NCI-H748 treated with DMSO at 0.1 percent for 48 hours (cell line): Measurements from ENCODE around the gene SH2D2A.

ENCODE experiments used
- DNase-seq: peaks from one replicate; lab custom pipeline; 2025; lab: John Stamatoyannopoulos, UW

Gene SH2D2A

DNA sequence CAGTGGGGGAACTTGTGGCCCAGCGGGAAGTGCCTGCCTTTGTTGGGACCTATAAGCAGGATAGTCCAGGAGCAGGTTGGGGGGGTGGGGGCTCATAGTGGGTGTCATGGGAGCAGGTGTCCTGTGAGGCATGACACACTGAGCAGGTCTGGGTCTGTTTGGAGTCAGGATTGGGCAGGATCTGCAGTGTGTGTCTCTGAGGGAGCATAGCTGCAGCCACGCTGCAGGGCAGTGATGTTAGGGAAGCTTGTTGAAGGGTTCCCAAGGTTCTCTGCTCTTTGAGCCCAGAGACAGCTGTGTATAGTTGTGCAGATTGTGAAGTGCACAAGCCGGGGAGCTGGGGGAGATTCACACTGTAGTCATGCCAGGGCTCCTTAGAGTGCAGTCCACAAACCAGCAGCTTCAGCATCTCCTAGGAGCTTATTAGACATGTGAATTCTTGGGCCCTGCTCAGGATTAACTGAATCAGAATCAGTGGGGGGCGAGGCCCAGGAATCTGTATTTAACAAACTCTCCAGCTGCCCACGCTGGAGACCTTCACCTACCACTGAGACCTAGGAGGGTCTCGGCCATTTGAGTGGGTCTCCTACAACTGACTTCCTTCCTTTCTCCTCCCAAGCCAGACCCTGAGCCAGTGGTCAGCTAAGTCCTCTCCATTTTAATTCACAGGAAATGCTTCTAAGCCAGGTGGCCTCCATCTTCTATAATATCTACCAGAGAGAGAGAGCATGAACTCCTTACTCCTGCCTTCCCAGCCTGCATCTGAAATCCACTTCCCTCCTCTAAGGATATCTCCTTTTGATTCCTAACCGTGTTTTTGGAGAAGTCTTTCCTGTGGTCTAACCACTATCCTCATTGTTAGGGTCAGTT, 31.2 kb upstream of the SH2D2A start:
- DNase-seq = no peak

DNA sequence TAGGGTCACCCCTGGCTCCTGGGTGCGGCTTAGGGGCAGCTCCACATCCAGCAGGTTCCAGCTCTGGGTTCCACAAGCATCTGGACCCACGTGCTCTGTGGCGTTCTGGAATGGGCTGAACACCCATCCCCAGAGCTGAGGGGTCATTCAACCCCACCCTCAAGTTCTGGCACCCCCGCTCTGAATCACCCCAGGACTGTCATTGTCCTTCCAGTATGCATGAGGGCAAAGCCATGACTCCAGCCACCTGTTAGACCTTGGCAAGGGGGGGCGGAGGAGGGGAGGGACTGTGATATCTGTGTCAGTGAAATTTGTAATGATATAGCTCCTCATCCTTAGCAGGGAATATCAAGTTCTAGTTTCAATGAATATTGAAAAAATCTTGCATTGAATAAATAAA, 30.0 kb upstream of the SH2D2A start:
- no peak for DNase-seq

DNA sequence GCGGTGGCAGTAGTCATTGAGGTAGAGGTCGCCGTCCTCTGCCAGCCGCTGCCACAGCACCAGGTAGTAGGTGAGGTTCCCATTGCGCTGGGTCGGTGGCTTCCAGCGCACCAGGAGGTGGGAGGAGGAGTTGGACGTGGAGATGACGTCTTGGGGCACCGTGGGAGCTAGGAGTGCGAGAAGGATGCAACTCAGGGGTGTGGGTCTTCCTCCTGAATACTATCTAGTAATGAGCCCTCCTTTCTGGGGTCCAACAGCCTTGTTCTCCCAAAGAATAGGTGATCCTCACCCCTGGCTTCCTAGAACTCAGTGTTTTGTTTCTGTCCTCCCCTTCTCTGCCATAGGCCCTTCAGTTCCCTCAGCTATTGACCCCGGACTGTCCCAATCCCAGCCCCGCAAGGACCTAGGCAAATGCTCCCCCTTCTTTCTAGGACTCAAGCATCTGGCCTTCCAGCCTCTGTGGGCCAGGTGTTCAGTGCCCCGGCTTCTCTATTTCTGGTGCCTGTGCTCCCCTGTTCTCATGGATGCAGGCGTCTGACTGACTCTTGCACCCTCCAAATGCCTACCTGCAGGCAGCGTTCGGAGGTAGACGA, 29.4 kb upstream of the SH2D2A start:
- DNase-seq = no peak

DNA sequence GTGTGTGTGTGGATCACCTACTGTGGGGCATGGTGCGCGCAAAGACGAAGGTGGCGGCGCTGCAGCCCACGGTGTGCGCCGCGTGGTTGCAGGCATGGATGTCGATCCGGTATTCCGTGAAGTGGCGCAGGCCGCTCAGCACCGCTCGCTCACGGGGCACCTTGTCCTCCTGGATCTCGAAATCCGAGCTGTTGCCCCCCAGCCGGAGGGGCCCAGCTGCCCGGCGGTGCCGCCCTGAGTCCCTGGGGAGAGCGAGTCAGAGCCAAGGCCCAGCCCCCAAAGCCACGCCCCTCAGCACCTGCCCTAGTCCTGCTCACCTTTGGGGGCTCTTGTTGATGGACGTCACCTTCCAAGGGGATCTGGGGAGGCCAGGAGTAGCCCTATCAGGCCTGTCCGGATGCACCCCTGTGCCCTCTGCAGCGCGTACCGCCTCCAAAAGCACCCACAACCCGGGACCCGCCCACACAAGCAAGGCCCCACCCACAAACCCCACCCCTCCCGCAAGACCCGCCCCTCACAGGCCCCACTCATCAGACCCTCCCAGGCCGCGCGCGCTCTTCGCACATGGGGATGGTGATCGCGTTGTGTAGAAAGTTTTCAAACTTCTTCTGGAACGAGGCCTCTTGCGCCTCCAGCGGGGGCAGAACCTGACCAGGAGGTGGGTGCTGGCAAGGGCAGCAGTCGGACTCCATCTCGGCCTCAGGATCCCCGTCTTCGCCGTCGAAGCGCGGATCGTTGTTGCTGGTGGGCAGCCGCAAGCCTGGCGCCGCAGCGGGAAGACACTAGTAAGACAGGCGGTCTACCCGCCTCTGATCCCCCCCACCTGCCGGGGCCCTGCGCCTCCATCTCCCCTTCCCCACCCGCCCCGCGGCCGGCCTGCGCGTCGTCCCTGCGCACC, 28.7 kb upstream of the SH2D2A start:
- no peak for DNase-seq

DNA sequence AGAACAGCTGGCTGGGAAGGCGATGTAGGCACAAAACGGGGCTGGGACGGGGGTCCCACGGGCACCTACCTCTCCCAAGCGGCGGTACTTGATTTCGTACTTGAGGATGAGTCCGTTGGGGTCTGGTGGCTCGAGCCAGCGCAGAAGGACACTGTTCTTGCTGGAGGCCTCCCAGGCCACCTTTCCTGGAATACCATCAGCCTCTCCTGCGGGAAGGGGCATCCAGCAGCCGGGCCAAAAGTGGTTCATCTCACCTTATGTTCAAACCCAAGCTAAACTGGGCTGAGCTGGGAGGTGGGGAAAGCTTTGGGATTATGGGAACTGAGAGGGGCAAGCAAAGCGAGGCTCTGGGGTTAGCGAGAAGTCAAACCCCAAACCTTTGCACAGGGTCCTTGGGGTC, 28.0 kb upstream of the SH2D2A start:
- no peak for DNase-seq

DNA sequence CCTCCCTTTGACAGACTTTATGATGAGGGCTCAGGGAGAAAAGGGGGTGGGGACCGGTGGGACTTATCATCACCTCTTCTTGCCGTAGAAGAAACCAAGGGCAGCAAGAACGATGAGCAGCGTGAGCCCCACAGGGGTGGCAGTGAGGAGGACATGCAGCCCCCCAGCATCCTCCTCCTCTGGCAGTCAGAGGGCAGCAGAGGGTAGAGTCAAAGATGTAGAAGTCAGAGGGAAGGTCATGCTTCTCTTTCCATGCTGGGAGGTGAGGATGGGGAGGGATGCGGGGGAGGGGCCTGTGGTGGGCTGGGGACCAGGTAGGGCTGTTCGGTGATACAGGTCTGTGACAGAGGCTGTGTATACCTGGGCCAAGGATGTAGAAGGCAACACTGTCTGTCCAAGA, 27.5 kb upstream of the SH2D2A start:
- no peak for DNase-seq

DNA sequence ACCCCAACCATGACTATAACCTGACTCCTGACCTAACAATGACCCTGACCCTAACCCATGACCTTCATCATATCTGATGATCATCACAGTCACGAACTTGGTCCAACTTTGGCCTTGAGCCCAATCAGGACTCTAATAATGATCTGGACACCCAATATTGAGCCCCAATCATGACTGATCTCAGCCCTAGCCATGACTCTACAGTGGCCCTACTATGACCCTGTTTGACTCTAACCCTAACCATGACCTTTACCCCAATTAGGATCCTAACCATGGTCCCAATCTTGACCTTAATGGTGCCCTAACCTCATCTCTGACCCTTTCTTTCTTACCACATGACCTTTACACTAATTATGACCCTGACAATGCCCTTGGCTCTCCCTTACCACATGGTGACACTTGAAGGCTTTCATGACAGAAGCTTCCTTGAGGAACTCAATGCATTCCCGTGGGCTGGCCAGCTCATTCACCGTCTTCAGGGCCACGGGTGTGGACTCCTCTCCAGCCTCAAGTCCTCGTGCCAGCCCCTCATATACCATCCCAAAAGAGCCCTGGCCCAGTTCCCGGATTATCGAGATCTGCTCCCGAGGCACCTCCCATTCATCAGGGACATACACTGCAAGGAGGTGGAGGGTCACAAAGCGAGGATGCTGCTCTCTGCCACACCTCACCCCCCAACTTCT, 26.1 kb upstream of the SH2D2A start:
- DNase-seq = no peak

DNA sequence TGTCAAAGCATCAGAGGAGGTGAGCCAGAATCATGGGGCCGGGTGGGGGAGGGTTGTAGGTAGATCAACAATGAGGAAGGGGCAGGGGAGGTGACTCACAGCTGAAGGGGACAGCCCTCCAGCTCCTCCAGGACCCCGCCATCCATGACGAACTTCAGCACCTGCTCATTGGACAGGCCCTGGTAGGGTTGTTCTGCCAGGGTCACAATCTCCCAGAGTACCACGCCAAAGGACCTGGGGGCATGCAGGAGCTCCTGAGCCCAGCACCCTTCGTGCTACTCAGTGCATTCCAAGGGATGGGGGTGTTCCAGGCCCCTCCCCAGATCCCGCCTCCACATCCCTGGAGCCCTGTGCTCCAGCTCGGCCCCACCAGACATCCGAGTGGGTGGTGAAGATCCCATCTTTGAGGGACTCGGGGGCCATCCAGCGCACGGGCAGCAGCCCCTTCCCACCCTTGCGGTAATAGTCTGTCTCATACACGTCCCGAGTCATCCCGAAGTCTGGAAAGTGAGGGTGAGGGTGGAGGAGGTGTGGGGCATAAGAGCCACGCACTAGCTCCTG, 24.7 kb upstream of the SH2D2A start:
- DNase-seq = no peak

DNA sequence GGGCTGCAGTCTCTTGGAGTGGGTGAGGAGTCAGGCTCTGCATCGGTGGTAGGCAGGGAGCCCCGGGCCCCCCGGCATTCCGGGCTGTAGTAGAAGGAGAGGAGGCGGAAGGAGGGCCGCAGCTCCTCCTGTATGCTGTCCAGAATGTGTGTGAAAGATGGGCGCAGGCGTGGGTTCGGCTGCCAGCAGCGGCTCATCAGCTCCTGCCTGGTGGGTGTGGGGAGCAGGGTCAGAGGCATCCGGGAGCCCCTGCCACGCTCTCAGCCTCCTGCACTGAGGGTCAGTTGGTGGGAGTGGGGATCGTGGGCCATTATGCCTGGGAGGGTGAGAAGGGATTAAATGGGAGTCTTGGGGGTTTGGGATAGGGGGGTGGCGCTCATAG, 24.2 kb upstream of the SH2D2A start:
- DNase-seq = no peak

DNA sequence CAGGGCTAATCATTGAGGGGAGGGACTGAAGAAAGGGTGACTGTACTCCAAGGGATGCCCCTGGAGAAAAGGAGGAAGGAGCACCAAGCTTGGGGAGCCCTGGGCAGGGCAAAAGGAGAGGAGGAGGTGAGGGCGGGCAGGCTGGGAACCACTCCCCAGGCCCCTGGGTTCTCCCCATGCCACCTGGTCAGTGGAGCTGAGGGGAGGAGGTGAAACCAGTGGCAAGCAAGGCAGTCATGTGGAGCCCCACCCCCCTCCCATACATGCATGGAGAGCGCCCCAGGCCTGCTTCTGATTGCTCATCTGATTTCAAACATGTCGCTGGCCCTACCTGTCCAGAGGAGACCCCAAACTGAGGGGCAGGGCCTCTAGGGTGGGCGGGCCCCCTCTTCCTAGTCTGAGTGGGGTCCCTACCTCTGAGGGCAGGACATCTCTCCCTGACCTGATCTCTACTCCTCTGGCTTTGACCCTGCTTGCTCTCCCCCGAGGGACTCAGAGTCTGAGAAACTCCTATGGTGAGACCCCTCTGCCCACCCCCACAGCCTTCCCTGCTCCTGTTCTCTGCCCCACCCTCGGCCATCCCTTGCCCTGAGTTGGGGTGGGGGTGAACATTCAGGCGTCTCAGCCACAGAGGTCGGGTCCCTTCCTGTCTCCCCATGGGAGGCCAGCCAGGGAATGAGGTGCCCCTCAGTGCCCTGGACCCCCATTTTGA, 23.7 kb upstream of the SH2D2A start:
- no peak for DNase-seq

DNA sequence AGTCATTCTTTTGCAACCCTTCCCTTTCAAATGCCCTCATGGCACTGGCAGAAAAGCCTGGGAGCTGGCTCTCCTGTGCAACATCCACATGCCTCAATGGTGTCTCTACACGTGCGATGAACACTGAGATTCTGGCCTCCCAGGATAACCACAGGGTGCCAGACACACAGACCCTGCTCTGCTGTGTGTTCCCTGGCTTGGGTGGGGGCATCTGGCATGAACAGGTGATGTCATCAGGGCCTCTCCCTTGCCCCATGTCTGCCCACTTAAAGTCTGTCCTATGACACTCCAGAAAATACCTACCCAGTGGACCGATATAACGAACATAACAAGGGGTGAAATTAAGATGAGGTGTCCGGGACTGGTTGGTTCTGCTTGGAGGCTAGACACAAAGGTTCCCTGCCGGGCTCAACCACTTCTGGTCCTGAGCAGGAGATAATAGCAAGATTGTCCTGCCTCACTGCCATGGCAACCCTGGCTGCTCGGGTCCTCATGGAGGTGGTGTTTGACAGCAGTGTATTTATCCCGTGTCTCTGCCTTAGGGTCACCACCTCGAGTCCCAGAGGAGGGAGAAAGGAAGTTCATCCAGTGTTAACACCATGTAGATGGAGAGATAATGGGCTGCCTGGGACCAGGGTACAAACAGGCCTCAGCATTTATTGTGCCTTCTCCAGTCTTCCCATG, 22.9 kb upstream of the SH2D2A start:
- no peak for DNase-seq

DNA sequence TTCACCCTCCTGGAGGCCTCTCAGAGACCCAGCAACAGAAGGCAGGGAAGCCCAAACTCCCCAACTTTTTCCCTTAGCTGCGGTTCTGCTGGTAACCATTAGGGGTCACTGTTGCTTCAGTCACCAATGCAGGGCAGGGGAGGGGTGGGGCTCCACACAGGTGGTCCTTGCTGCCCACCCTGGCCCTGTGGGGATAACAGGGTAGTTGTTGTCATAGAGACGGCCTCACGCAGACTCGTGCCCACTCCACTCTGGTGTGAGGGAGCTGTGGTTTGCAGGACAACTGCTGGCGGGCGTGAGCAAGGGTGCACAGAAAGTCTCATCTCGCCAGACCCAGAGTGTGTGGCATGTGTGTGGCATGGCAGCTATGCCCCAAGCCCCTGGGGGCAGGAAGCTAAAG, 22.3 kb upstream of the SH2D2A start:
- DNase-seq = no peak

DNA sequence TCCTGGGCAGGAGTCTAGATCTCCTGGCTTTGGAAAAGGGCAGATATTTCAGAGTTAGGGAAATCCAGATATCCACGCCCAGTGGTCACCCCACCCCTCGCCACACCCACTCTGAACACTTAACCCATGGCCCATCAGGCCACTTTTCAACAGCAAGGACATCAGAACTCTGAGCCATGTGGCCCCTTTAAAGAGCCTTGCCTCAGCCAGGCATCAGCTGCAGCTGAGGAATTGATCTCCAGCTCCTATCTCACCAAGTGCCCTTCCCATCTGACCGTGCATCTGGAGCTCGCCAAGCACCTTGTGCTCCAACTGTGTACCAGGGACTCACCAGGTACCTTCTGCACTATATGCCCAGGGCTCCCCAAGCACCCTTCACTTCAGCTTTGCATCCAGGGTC, 20.2 kb upstream of the SH2D2A start:
- DNase-seq = no peak

DNA sequence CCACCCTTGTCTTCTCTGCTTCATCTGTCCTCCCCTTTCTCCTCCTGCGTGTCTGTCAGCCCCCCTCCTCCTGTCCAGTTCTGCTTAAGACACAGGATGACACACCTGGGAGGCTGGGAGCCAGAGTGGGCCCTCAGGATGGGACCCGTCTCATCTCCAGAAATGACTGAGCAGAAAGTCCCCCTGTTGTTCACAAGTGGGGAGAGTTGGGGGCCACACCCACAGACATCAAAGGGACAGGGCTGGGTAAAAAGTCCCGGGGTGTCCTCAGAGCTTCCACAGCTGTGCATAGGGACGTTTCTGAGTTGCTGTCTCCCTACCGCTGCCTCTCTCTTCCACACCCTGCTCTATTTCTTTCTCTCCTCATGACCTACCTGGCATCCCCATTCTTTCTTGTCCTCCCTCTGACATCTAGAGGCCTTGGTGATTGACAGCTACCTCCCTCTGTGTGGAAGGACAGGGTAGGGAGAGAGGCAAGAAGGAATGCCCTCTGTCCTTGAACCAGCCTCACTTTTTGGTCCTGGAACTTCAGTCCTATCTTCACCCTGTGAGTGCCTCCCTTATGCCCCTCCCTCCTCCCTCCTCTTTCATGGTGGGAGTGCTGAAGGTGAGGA, 19.5 kb upstream of the SH2D2A start:
- no peak for DNase-seq

DNA sequence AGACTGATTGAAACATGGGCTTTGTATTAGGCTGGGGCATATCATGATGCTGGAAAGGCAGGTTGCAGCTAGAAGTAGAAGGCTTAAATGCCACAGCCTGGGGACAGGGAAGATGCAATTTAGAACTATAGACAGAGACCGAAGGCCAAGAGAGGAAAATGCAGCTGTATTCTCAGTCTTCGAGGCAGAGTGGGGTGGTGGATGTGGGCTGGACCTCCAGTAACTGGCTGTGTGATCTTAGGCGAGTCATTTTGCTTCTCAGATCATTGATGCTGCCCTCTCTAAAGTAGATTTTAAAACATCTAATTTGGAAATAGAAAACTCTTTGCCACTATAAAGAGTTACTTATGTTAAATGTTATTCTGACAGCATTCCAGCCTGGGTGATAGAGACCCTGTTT, 17.7 kb upstream of the SH2D2A start:
- DNase-seq = no peak

DNA sequence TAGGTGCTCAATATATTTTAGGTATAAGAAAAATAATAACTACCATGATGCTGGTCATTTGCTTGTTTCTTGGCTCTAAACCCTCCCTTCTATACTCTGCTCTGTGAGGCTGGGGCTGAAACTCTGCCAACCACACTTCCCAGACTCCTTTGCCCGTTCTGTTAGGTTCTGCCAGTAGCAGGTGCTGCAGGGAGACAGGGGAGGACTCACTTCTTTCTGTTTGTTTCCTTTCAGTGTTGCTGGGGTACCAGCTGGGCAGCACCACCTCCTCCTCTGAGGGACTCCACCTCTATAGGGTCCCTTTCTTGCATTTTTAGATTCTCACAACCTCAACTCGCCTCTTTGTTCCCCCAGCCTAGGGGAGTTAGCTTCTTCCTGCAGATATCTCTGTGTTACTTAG, 17.0 kb upstream of the SH2D2A start:
- DNase-seq = no peak

DNA sequence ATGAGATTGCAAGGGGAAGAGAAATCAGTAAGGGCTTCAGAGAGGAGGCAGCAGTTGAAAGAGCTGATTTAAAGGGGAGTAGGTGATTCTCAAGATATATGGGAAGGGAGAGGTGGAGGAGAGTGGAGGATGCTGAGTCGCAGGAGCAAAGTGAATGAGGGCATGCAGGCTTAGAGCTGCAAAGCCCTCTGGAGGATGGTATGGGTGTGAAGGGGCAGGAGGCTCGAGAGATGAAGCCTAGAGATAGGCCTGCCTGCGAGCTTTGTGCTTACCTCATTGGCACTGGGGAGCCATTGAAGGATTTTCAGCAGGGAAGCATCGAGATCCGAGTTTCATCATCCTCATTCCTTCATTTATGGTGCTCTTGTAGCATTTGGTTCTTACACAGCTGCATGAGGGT, 15.8 kb upstream of the SH2D2A start:
- no peak for DNase-seq

DNA sequence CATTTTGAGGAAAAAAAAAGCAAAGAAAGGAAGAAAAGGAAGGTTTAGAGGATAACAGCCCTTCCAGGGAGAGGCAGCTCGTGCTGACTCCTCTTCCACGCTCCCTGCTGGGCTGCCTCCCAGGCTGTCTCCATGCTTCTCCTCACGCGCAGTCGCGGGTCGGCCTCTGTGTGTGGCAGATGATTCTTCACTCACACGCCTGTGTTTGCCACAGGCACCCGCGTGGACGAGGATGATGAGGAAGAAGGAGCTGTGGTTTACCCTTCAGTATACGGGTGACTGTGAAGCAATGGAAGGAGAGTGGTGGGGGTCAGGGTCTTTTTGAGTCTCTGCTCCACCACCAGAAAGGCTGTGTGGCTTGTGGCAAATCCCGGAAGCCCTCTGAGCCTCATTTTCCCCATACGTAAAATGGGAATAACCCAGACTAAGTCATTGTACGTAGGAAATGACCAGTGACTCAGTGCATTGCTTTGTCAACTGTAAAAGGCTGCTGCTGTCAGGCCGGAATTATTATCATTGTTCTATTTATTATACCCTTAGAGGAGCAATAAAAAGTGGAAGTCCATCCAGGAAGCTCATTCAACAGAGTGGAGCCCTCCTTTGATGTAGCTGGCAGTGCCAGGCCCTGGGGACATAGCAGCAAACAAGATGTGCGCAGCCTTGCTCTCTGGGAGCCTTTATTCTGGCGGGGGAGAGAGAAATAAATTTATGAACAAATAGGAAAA, 11.9 kb upstream of the SH2D2A start:
- no peak for DNase-seq

DNA sequence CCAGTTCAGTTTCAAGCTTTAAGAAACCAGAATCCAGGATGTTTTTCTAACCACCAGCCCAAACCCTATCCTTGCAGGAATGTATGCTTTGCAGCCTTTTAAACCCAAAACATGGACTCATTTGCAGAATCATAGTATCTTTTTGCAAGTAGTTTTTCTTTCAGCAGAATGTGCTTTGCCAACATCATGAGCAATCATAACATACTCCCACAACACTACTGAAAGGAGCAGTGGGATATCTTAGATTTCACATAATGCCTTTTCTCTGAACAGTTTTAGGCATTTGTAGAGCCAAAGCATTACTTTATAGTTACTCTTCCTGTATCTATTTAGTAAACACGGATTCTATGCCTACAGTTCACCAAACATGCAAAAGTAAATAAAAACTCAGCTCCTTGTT, 10.0 kb upstream of the SH2D2A start:
- DNase-seq = no peak
